Tibial nerve (tissue), 4 donors: ENCODE measurements around the gene PI16. TPM values are rescaled to one million over a fixed set of nuclear protein-coding genes. Genes with fewer than 3 reads are reported as not detected.

Experiments
- DNase-seq, 2 donors: peaks; one replicate each; pipeline ENCODE4 v3.0.0-alpha.2; 2019; ENCODE audit warnings: low spot score in 2 of 2
- H3K27ac ChIP-seq, 4 donors: fragments of 200-600 bp; sonication (generic) in 3 of 4; one replicate each; pipeline ENCODE4 v1.5.1; 2017 to 2019; ENCODE audit warnings: mild to moderate bottlenecking in 1 of 4
- H3K27me3 ChIP-seq, 2 donors: fragments of 200-600 bp; sonication (generic) in 1 of 2; one replicate each; pipeline versions ENCODE4 v1.5.1 to v1.6.0; 2017 to 2019
- H3K36me3 ChIP-seq, 3 donors: fragments of 200-600 bp; sonication (generic); one replicate each; pipeline ENCODE4 v1.5.1; 2018 to 2019
- H3K4me1 ChIP-seq, 4 donors: fragments of 200-600 bp; sonication (generic) in 3 of 4; one replicate each; pipeline ENCODE4 v1.5.1; 2017 to 2019
- H3K4me3 ChIP-seq, 4 donors: fragments of 200-600 bp; sonication (generic) in 3 of 4; one replicate each; pipeline ENCODE4 v1.5.1; 2017 to 2019; ENCODE audit warnings: mild to moderate bottlenecking in 1 of 4, moderate library complexity in 1 of 4
- H3K9me3 ChIP-seq, 4 donors: fragments of 200-600 bp; sonication (generic) in 3 of 4; one replicate each; pipeline ENCODE4 v1.5.1; 2017 to 2019
- EP300 ChIP-seq, 2 donors: sonication (generic); formaldehyde crosslinking; IDR thresholded peaks; one replicate each; pipeline ENCODE4 v1.6.1; 2017; ENCODE audit warnings: antibody characterized with exemption in 2 of 2, mild to moderate bottlenecking in 1 of 2
- POLR2A ChIP-seq, 2 donors: fragments of 450-650 bp; IDR thresholded peaks; one replicate each; pipeline ENCODE4 v1.6.1; 2017; ENCODE audit warnings: antibody characterized with exemption in 2 of 2, mild to moderate bottlenecking in 2 of 2, moderate library complexity in 2 of 2
- WGBS, 2 donors: methylation state at CpG; one replicate each; pipeline ENCODE4 v1.1.5; 2018; 5-methylcytosine and 5-hydroxymethylcytosine counted together
- total RNA-seq, 4 donors: library from RNA; depleted of rRNA; stranded (reverse); fragments of >200 nt; gene quantifications; one replicate each; pipeline ENCODE4 v1.1.0, GENCODE V29; 2016
- TF ChIP-seq, protein P1 (sequence below), 5 experiments: fragments of 200-600 bp in 3 of 5; fragments of 450-650 bp in 2 of 5; sonication (generic) in 3 of 5; IDR thresholded peaks; one replicate each; pipeline ENCODE4 v1.5.1; 2016 to 2019; ENCODE audit warnings: antibody characterized with exemption in 5 of 5, mild to moderate bottlenecking in 3 of 5, moderate library complexity in 2 of 5

Gene PI16
- total RNA-seq, 4 donors from 2014 or later = 17.4 to 70.2 (median 46.2) TPM

DNA sequence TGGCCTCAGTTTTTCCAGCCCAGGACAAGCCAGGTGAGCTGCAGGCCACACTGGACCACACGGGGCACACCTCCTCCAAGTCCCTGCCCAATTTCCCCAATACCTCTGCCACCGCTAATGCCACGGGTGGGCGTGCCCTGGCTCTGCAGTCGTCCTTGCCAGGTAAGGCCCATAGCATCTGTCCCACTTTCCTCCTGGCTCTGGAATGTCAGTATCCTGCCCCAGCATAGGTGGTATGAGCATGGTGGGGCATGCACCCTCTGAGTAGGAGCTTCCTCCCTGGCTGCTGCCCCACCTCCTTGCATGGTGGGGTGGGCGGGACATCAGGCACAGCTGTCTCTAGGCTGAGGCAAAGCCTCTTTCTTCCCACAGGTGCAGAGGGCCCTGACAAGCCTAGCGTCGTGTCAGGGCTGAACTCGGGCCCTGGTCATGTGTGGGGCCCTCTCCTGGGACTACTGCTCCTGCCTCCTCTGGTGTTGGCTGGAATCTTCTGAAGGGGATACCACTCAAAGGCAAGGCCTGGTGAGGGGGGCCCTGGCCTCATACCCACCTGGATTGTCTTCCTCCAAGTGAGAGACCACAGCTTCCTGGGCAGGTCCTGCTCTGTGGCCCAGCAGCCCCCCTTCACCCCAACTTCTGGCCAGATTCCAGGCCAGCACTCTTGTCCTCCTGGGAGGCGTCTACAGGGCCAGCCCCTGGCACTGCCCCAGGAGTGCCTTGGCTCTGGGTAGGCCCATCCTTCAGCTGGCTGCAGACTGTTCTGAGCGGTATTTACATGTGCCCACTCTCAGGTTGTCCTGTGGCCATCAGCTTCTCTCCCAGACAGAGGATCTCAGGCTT is 9.1 kb downstream of the PI16 start:
- Histone ChIP-seq H3K27me3 (no peaks in the 10 kb centered on the region), H3K27ac (peak overlapping the region in 3 of 4 donors; percentile 1 to 25 (median 4)), H3K4me1 (peaks cover 0 to 31% (median 4%) of the 10 kb centered on the region in 4 donors), H3K4me3 (no peak overlapping the region), H3K9me3 (no peaks in the 10 kb centered on the region), H3K36me3 (peaks cover 0 to 30% (median under 1%) of the 10 kb centered on the region in 3 donors)
- 69 to 73% methylated on average over 8 to 10 of the region's 11 CpGs for WGBS, 2 donors
- DNase-seq = no peak
- no peak for TF ChIP-seq POLR2A (IDR thresholded peaks at IDR 0.05)
- TF ChIP-seq EP300 (IDR thresholded peaks at IDR 0.05) = no peak
- TF ChIP-seq, protein P1, sequence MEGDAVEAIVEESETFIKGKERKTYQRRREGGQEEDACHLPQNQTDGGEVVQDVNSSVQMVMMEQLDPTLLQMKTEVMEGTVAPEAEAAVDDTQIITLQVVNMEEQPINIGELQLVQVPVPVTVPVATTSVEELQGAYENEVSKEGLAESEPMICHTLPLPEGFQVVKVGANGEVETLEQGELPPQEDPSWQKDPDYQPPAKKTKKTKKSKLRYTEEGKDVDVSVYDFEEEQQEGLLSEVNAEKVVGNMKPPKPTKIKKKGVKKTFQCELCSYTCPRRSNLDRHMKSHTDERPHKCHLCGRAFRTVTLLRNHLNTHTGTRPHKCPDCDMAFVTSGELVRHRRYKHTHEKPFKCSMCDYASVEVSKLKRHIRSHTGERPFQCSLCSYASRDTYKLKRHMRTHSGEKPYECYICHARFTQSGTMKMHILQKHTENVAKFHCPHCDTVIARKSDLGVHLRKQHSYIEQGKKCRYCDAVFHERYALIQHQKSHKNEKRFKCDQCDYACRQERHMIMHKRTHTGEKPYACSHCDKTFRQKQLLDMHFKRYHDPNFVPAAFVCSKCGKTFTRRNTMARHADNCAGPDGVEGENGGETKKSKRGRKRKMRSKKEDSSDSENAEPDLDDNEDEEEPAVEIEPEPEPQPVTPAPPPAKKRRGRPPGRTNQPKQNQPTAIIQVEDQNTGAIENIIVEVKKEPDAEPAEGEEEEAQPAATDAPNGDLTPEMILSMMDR (IDR thresholded peaks at IDR 0.05) = no peak

GRCh38 chr6:36964349-36964748 is 9.8 kb downstream of the PI16 start:
- no peaks in the 10 kb centered on the region for H3K9me3 ChIP-seq
- H3K27me3 ChIP-seq = no peaks in the 10 kb centered on the region
- WGBS, 2 donors = 82 to 90% methylated on average over 6 of the region's 6 CpGs
- H3K4me1 ChIP-seq = peaks cover 0 to 38% (median 4%) of the 10 kb centered on the region in 4 donors
- H3K36me3 ChIP-seq = peaks cover 0 to 36% (median 7%) of the 10 kb centered on the region in 3 donors
- peak overlapping the region in 2 of 4 donors; percentile 4 to 25 for H3K27ac ChIP-seq
- TF ChIP-seq, protein P1 (IDR thresholded peaks at IDR 0.05) = no peak
- TF ChIP-seq POLR2A (IDR thresholded peaks at IDR 0.05) (no peak), EP300 (IDR thresholded peaks at IDR 0.05) (no peak)
- H3K4me3 ChIP-seq = no peak overlapping the region
- DNase-seq = no peak

GRCh38 chr6:36964908-36965307 is 10.4 kb downstream of the PI16 start:
- no peak overlapping the region for H3K4me3 ChIP-seq
- TF ChIP-seq EP300 (IDR thresholded peaks at IDR 0.05) (no peak), POLR2A (IDR thresholded peaks at IDR 0.05) (no peak)
- TF ChIP-seq, protein P1 (IDR thresholded peaks at IDR 0.05) = no peak
- H3K9me3 ChIP-seq = no peaks in the 10 kb centered on the region
- 78 to 84% methylated on average over 4 of the region's 4 CpGs for WGBS, 2 donors
- H3K4me1 ChIP-seq = peaks cover 0 to 41% (median 4%) of the 10 kb centered on the region in 4 donors
- H3K27me3 ChIP-seq = no peaks in the 10 kb centered on the region
- peaks cover 0 to 42% (median 13%) of the 10 kb centered on the region in 3 donors for H3K36me3 ChIP-seq
- DNase-seq = no peak
- no peak overlapping the region for H3K27ac ChIP-seq

GRCh38 chr6:36967301-36967700 is 12.8 kb downstream of the PI16 start:
- H3K9me3 ChIP-seq = no peaks in the 10 kb centered on the region
- 78 to 82% methylated on average over 3 of the region's 3 CpGs for WGBS, 2 donors
- peaks cover 0 to 52% (median 4%) of the 10 kb centered on the region in 4 donors for H3K4me1 ChIP-seq
- no peak for DNase-seq
- H3K27me3 ChIP-seq = no peaks in the 10 kb centered on the region
- no peak overlapping the region for H3K4me3 ChIP-seq
- peak overlapping the region in 1 of 4 donors; percentile 25 for H3K27ac ChIP-seq
- TF ChIP-seq, protein P1 (IDR thresholded peaks at IDR 0.05) = no peak
- TF ChIP-seq EP300 (IDR thresholded peaks at IDR 0.05) (no peak), POLR2A (IDR thresholded peaks at IDR 0.05) (no peak)
- H3K36me3 ChIP-seq = peaks cover 12 to 66% (median 34%) of the 10 kb centered on the region in 3 donors

GRCh38 chr6:36967757-36968156 is 13.2 kb downstream of the PI16 start:
- Histone ChIP-seq H3K4me3 (no peak overlapping the region), H3K9me3 (no peaks in the 10 kb centered on the region), H3K4me1 (peaks cover 0 to 57% (median 6%) of the 10 kb centered on the region in 4 donors), H3K27me3 (no peaks in the 10 kb centered on the region), H3K27ac (peak overlapping the region in 1 of 4 donors; percentile 25), H3K36me3 (peaks cover 12 to 70% (median 34%) of the 10 kb centered on the region in 3 donors)
- TF ChIP-seq, protein P1 (IDR thresholded peaks at IDR 0.05) = no peak
- no peak for TF ChIP-seq EP300 (IDR thresholded peaks at IDR 0.05)
- no peak for TF ChIP-seq POLR2A (IDR thresholded peaks at IDR 0.05)
- no peak for DNase-seq
- 62 to 84% methylated on average over 4 of the region's 4 CpGs for WGBS, 2 donors
